Heart left ventricle (tissue), 13 donors: ENCODE data around the gene LGSN.

Experiments
- CTCF ChIP-seq, 12 donors: fragments of 200-600 bp; sonication (generic) in 4 of 12; IDR thresholded peaks; one replicate each; pipeline versions ENCODE4 v1.5.0 to v1.8.0; 2018 to 2022; ENCODE audit warnings: antibody characterized with exemption in 12 of 12, mild to moderate bottlenecking in 5 of 12
- POLR2A ChIP-seq, 2 donors: fragments of 450-650 bp; IDR thresholded peaks; one replicate each; pipeline ENCODE4 v1.6.1; 2017; ENCODE audit warnings: antibody characterized with exemption in 2 of 2, mild to moderate bottlenecking in 2 of 2, moderate library complexity in 2 of 2
- donor health status: ischemic (EF 13 %, LVEDD 7.1; RV severe dilation, severe dysfunction).
- donor health status: DM: no; HTN: yes; CAD: no.
- donor health status: DM: no; HTN: no; CAD: no.
- donor health status: ischemic (EF 25% LVEDD 6.9; RV normal size, moderate dysfunction).
- donor health status: ischemic (EF 25% LVEDD 5.7; RV mildly dilated, moderate dysfunction).
- donor health status: ischemic (EF 35%, LVEDD 5.7; RV mildly dilated, moderate dysfunction).
- donor health status: nonischemic (EF 11% LVEDD 7.7; RV severe dilation, severe dysfunction).
- donor health status: DM: yes; HTN: yes; CAD: no.
- donor health status: PGD.
- donor health status: ischemic (EF 29% LVEDD 5.4; RV normal size, mild dysfunction).
- donor health status: nonischemic (EF 23%, LVEDD 6.1; RV moderate dilation, normal function).

GRCh38 chr6:63305277-63305676, 14.5 kb downstream of the LGSN start:
- no peak for TF ChIP-seq POLR2A (IDR thresholded peaks at IDR 0.05)
- no peak for TF ChIP-seq CTCF (IDR thresholded peaks at IDR 0.05)
